ENCODE measurements around the gene AXL. TPM values are rescaled to one million over a fixed set of nuclear protein-coding genes. Genes with fewer than 3 reads are reported as not detected.

AXL gene
- total RNA-seq, 1 donor from 2014 or later, result 5.5 TPM

- TF ChIP-seq CTCF (IDR thresholded peaks at IDR 0.05; ENCODE audit: unreplicated experiment), result no peak
- Mint-ChIP-seq H3K9me3 (ENCODE audit: unreplicated experiment) (no peaks in the 10 kb centered on the region), H3K4me3 (ENCODE audit: unreplicated experiment) (no peak overlapping the region), H3K27ac (ENCODE audit: unreplicated experiment) (no peak overlapping the region), H3K27me3 (ENCODE audit: unreplicated experiment) (peaks cover 3% of the 10 kb centered on the region), H3K4me1 (ENCODE audit: unreplicated experiment) (no peaks in the 10 kb centered on the region), H3K36me3 (ENCODE audit: low read depth, unreplicated experiment) (no peaks in the 10 kb centered on the region)
- no peak for DNase-seq (ENCODE audit: low spot score)
Measured at GRCh38 chr19:41239363-41239762, 20.3 kb downstream of the AXL start.

GRCh38 chr19:41239961-41240574, 21.0 kb downstream of the AXL start:
- Mint-ChIP-seq H3K4me3 (ENCODE audit: unreplicated experiment) (no peak overlapping the region), H3K4me1 (ENCODE audit: unreplicated experiment) (no peaks in the 10 kb centered on the region), H3K9me3 (ENCODE audit: unreplicated experiment) (no peaks in the 10 kb centered on the region), H3K36me3 (ENCODE audit: low read depth, unreplicated experiment) (no peaks in the 10 kb centered on the region), H3K27ac (ENCODE audit: unreplicated experiment) (no peak overlapping the region), H3K27me3 (ENCODE audit: unreplicated experiment) (peaks cover 3% of the 10 kb centered on the region)
- no peak for TF ChIP-seq CTCF (IDR thresholded peaks at IDR 0.05; ENCODE audit: unreplicated experiment)
- DNase-seq (ENCODE audit: low spot score), result no peak

- H3K4me1 Mint-ChIP-seq (ENCODE audit: unreplicated experiment), result no peaks in the 10 kb centered on the region
- no peaks in the 10 kb centered on the region for H3K9me3 Mint-ChIP-seq (ENCODE audit: unreplicated experiment)
- no peak for TF ChIP-seq CTCF (IDR thresholded peaks at IDR 0.05; ENCODE audit: unreplicated experiment)
- no peaks in the 10 kb centered on the region for H3K36me3 Mint-ChIP-seq (ENCODE audit: low read depth, unreplicated experiment)
- H3K27ac Mint-ChIP-seq (ENCODE audit: unreplicated experiment), result no peak overlapping the region
- H3K27me3 Mint-ChIP-seq (ENCODE audit: unreplicated experiment), result peaks cover 1% of the 10 kb centered on the region
- DNase-seq (ENCODE audit: low spot score), result no peak
- no peak overlapping the region for H3K4me3 Mint-ChIP-seq (ENCODE audit: unreplicated experiment)
Measured at GRCh38 chr19:41241859-41242258, 22.8 kb downstream of the AXL start.

GRCh38 chr19:41244117-41244516, 25.1 kb downstream of the AXL start:
- no peak for DNase-seq (ENCODE audit: low spot score)
- no peak for TF ChIP-seq CTCF (IDR thresholded peaks at IDR 0.05; ENCODE audit: unreplicated experiment)
- Mint-ChIP-seq H3K36me3 (ENCODE audit: low read depth, unreplicated experiment) (peaks cover 8% of the 10 kb centered on the region), H3K27me3 (ENCODE audit: unreplicated experiment) (no peaks in the 10 kb centered on the region), H3K27ac (ENCODE audit: unreplicated experiment) (no peak overlapping the region), H3K4me3 (ENCODE audit: unreplicated experiment) (no peak overlapping the region), H3K4me1 (ENCODE audit: unreplicated experiment) (no peaks in the 10 kb centered on the region), H3K9me3 (ENCODE audit: unreplicated experiment) (no peaks in the 10 kb centered on the region)

- H3K9me3 Mint-ChIP-seq (ENCODE audit: unreplicated experiment), result no peaks in the 10 kb centered on the region
- no peak for DNase-seq (ENCODE audit: low spot score)
- H3K4me3 Mint-ChIP-seq (ENCODE audit: unreplicated experiment), result no peak overlapping the region
- H3K36me3 Mint-ChIP-seq (ENCODE audit: low read depth, unreplicated experiment), result peaks cover 8% of the 10 kb centered on the region
- H3K27me3 Mint-ChIP-seq (ENCODE audit: unreplicated experiment), result no peaks in the 10 kb centered on the region
- no peak overlapping the region for H3K27ac Mint-ChIP-seq (ENCODE audit: unreplicated experiment)
- no peak for TF ChIP-seq CTCF (IDR thresholded peaks at IDR 0.05; ENCODE audit: unreplicated experiment)
- no peaks in the 10 kb centered on the region for H3K4me1 Mint-ChIP-seq (ENCODE audit: unreplicated experiment)
Measured at GRCh38 chr19:41245843-41246242, 26.8 kb downstream of the AXL start.
